OCI-LY3 (cell line): Measurements from ENCODE around the gene BEGAIN.

ENCODE experiments used
- H2AFZ ChIP-seq: fragments of 200-600, 300-600 bp; shearing (Covaris generic); 2 replicates; pipeline ENCODE4 v1.6.0; 2014; ENCODE audit warnings: antibody characterized with exemption, low read depth, low read length
- H3K27ac ChIP-seq: fragments of 200-600, 300-600 bp; sonication (generic); 2 replicates; pipeline ENCODE4 v1.5.1; 2014; ENCODE audit warnings: mild to moderate bottlenecking, low read length, moderate library complexity, mixed read lengths
- H3K27me3 ChIP-seq: fragments of 200-600, 300-600 bp; sonication (generic); 2 replicates; pipeline ENCODE4 v1.6.1; 2014; ENCODE audit warnings: low read depth, low read length, mixed read lengths
- H3K36me3 ChIP-seq: fragments of 200-600, 300-600 bp; sonication (generic); replicated peaks from 2 replicates; pipeline ENCODE3; 2014; ENCODE audit warnings: low read depth, low read length, mixed read lengths
- H3K4me1 ChIP-seq: fragments of 300-600, 200-600 bp; sonication (generic); 2 replicates; pipeline ENCODE4 v1.6.1; 2014; ENCODE audit warnings: low read length, mixed read lengths
- H3K4me2 ChIP-seq: fragments of 200-600, 300-600 bp; sonication (generic); 2 replicates; pipeline ENCODE4 v1.6.1; 2014; ENCODE audit warnings: low read length, mixed read lengths
- H3K4me3 ChIP-seq: fragments of 300-600, 200-600 bp; sonication (generic); 2 replicates; pipeline ENCODE4 v1.5.1; 2014; ENCODE audit warnings: antibody characterized with exemption, mild to moderate bottlenecking, low read length, moderate library complexity
- H3K79me2 ChIP-seq: fragments of 300-600, 200-600 bp; shearing (Covaris generic); 2 replicates; pipeline ENCODE4 v1.6.1; 2014; ENCODE audit warnings: mild to moderate bottlenecking, low read length, mixed read lengths
- H3K9ac ChIP-seq: fragments of 300-600, 200-600 bp; shearing (Covaris generic); 2 replicates; pipeline ENCODE4 v1.6.0; 2014; ENCODE audit warnings: mild to moderate bottlenecking, low read length, moderate library complexity
- H3K9me3 ChIP-seq: fragments of 200-600, 300-600 bp; shearing (Covaris generic); 2 replicates; pipeline ENCODE4 v1.6.1; 2014; ENCODE audit warnings: low read length, mixed read lengths; ENCODE audit not compliant: insufficient read depth
- H4K20me1 ChIP-seq: fragments of 200-600, 300-600 bp; sonication (generic); 2 replicates; pipeline ENCODE4 v1.6.1; 2016; ENCODE audit warnings: low read length, mixed read lengths; ENCODE audit not compliant: insufficient read depth
- CTCF ChIP-seq: fragments of 200-600, 300-600 bp; sonication (generic); IDR thresholded peaks from 2 replicates; pipeline ENCODE4 v1.5.1; 2014; ENCODE audit warnings: antibody characterized with exemption, low read length, low read depth
- EZH2phosphoT487 ChIP-seq: fragments of 200-600 bp; shearing (Covaris generic); IDR thresholded peaks from 2 replicates; pipeline ENCODE4 v1.6.1; 2018; ENCODE audit warnings: antibody characterized with exemption, mixed run types, low read depth

Gene BEGAIN

GRCh38 chr14:100504372-100505078 is 82.7 kb downstream of the BEGAIN start:
- Histone ChIP-seq H3K4me3 (no peak overlapping the region), H3K27me3 (no peaks in the 10 kb centered on the region; the same call in 1 of the 2 replicates), H2AFZ (no peak overlapping the region), H3K36me3 (no peaks in the 10 kb centered on the region), H4K20me1 (no peaks in the 10 kb centered on the region; the same call in 1 of the 2 replicates), H3K9ac (no peak overlapping the region), H3K27ac (no peak overlapping the region), H3K79me2 (no peaks in the 10 kb centered on the region), H3K4me2 (no peak overlapping the region), H3K4me1 (no peaks in the 10 kb centered on the region), H3K9me3 (no peaks in the 10 kb centered on the region)
- no peak for TF ChIP-seq EZH2phosphoT487
- no peak for TF ChIP-seq CTCF

- Histone ChIP-seq H4K20me1 (no peaks in the 10 kb centered on the region; the same call in 1 of the 2 replicates), H3K79me2 (no peaks in the 10 kb centered on the region), H3K4me1 (no peaks in the 10 kb centered on the region), H3K4me2 (no peak overlapping the region), H2AFZ (no peak overlapping the region), H3K36me3 (no peaks in the 10 kb centered on the region), H3K27me3 (no peaks in the 10 kb centered on the region; the same call in 1 of the 2 replicates), H3K9me3 (no peaks in the 10 kb centered on the region), H3K4me3 (no peak overlapping the region), H3K27ac (no peak overlapping the region), H3K9ac (no peak overlapping the region)
- TF ChIP-seq EZH2phosphoT487 (no peak), CTCF (no peak)
Measured at GRCh38 chr14:100503251-100503650, 84.0 kb downstream of the BEGAIN start.

- H3K9ac ChIP-seq, result no peak overlapping the region
- no peak overlapping the region for H3K4me3 ChIP-seq
- no peak overlapping the region for H3K4me2 ChIP-seq
- no peaks in the 10 kb centered on the region; the same call in 1 of the 2 replicates for H4K20me1 ChIP-seq
- TF ChIP-seq CTCF (no peak), EZH2phosphoT487 (no peak)
- no peaks in the 10 kb centered on the region for H3K4me1 ChIP-seq
- no peaks in the 10 kb centered on the region for H3K9me3 ChIP-seq
- no peaks in the 10 kb centered on the region for H3K79me2 ChIP-seq
- H3K36me3 ChIP-seq, result no peaks in the 10 kb centered on the region
- no peak overlapping the region for H3K27ac ChIP-seq
- H3K27me3 ChIP-seq, result no peaks in the 10 kb centered on the region; the same call in 1 of the 2 replicates
- no peak overlapping the region for H2AFZ ChIP-seq
Measured at GRCh38 chr14:100502622-100503220, 84.5 kb downstream of the BEGAIN start.

GRCh38 chr14:100500128-100500527 is 87.1 kb downstream of the BEGAIN start:
- Histone ChIP-seq H3K79me2 (no peaks in the 10 kb centered on the region), H3K4me3 (no peak overlapping the region), H3K27me3 (no peaks in the 10 kb centered on the region; the same call in 1 of the 2 replicates), H3K9ac (no peak overlapping the region), H4K20me1 (no peaks in the 10 kb centered on the region; the same call in 1 of the 2 replicates), H2AFZ (no peak overlapping the region), H3K4me2 (no peak overlapping the region), H3K4me1 (no peaks in the 10 kb centered on the region), H3K9me3 (no peaks in the 10 kb centered on the region), H3K36me3 (no peaks in the 10 kb centered on the region), H3K27ac (no peak overlapping the region)
- TF ChIP-seq CTCF, result no peak
- TF ChIP-seq EZH2phosphoT487, result no peak
